Spinal cord (tissue), 10 donors: ENCODE data around the gene CLEC4F. TPM values are rescaled to one million over a fixed set of nuclear protein-coding genes. Genes with fewer than 3 reads are reported as not detected.
"Not testable (repeated sequence)": the region's sequence is repeated elsewhere in the genome, so short reads cannot be mapped to it uniquely, and the experiment has no call there.

ENCODE experiments used
- DNase-seq, 6 donors: peaks; one replicate each; pipeline versions ENCODE4 v3.0.0 to v3.0.0-alpha.2; 2013 to 2015; ENCODE audit warnings: low spot score in 6 of 6, low read depth in 4 of 6
- H3K27ac ChIP-seq: one replicate; pipeline ENCODE4 v1.5.1; 2013; ENCODE audit warnings: low read depth, low read length, control low read depth
- H3K27me3 ChIP-seq: one replicate; pipeline ENCODE4 v1.6.1; 2013; ENCODE audit warnings: low read length; ENCODE audit not compliant: control insufficient read depth, insufficient read depth
- H3K36me3 ChIP-seq: one replicate; pipeline ENCODE4 v1.6.1; 2013; ENCODE audit warnings: low read length; ENCODE audit not compliant: control insufficient read depth, insufficient read depth
- H3K4me1 ChIP-seq: one replicate; pipeline ENCODE4 v1.6.1; 2013; ENCODE audit warnings: low read length; ENCODE audit not compliant: control insufficient read depth, insufficient read depth
- H3K4me3 ChIP-seq: one replicate; pipeline ENCODE4 v1.5.1; 2013; ENCODE audit warnings: low read depth, low read length, control low read depth
- H3K9me3 ChIP-seq: one replicate; pipeline ENCODE4 v1.6.1; 2013; ENCODE audit warnings: low read length; ENCODE audit not compliant: control insufficient read depth, insufficient read depth
- WGBS: methylation state at CpG from one replicate; pipeline ENCODE4 v1.1.5; 2013; ENCODE audit warnings: missing lambda C conversion rate; ENCODE audit not compliant: insufficient coverage; 5-methylcytosine and 5-hydroxymethylcytosine counted together
- polyA plus RNA-seq, 2 donors: library from polyadenylated mRNA; unstranded; fragments of 120-200 nt; gene quantifications; one replicate each; pipeline ENCODE4 v1.2.1, GENCODE V29; 2013; ENCODE audit not compliant: insufficient read length in 2 of 2
- total RNA-seq, 2 donors: library from RNA; depleted of rRNA in 1 of 2; stranded (reverse); fragments of 120-200 nt in 1 of 2; fragments of >200 nt in 1 of 2; gene quantifications; one replicate each; pipeline versions ENCODE4 v1.2.3 to v1.2.4, GENCODE V29; 2013 to 2014
- donor health status: healthy.

Gene CLEC4F
- total and polyA plus RNA-seq, 4 donors = not detected

DNA sequence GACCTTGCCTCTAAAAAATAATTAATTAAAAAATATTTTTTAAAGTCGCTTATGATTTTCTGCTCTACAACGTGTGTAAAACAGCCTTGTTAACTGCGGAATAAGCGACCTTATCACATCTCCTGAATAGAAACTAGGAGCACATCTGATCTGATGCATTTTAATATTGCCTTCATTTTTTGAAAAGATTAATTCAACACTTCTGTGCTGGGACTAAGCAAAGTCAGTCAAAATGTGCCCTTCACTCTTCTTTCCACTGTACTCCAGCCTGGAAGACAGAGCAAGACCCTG lies 12.6 kb downstream of the CLEC4F start:
- no peak overlapping the region for H3K27ac ChIP-seq
- no peaks in the 10 kb centered on the region for H3K36me3 ChIP-seq
- no peaks in the 10 kb centered on the region for H3K9me3 ChIP-seq
- H3K4me3 ChIP-seq = no peak overlapping the region
- H3K4me1 ChIP-seq = no peaks in the 10 kb centered on the region
- WGBS = 100% methylated on average over 3 of the region's 4 CpGs
- DNase-seq = no peak
- no peaks in the 10 kb centered on the region for H3K27me3 ChIP-seq

DNA sequence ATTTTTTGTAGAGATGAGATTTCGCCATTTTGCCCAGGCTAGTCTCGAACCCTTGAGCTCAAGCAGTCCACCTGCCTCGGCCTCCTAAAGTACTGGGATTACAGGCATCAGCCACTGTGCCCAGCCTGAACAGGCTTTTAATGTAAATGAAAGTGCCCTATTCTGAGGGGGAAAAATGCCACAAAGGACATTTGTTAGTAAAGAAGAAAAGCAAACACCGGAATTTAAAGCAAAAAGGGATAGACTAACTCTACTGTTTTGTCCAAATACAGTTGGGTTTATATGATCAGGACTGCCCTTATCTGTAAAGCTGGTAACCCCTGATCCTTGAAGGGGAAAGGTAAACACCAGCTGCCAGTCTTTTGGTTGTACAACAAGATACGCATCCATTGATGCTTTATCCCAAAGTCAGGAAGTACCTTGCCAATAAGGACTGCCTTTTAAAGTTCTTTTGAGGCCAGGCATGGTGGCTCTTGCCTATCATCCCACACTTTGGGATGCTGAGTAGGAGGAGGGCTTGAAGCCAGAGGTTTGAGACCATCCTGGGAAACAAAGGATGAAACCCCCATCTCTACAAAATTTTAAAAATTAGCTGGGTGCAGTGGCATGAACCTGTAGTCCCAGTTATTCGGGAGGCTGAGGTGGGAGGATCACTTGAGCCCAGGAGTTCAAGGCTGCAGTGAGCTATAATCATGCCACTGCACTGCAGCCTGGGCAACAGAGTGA lies 13.1 kb downstream of the CLEC4F start:
- H3K27ac ChIP-seq = no peak overlapping the region
- no peak overlapping the region for H3K4me3 ChIP-seq
- H3K36me3 ChIP-seq = no peaks in the 10 kb centered on the region
- H3K9me3 ChIP-seq = no peaks in the 10 kb centered on the region
- no peak for DNase-seq
- H3K4me1 ChIP-seq = no peaks in the 10 kb centered on the region
- 90% methylated on average over 5 of the region's 6 CpGs for WGBS
- H3K27me3 ChIP-seq = no peaks in the 10 kb centered on the region

DNA sequence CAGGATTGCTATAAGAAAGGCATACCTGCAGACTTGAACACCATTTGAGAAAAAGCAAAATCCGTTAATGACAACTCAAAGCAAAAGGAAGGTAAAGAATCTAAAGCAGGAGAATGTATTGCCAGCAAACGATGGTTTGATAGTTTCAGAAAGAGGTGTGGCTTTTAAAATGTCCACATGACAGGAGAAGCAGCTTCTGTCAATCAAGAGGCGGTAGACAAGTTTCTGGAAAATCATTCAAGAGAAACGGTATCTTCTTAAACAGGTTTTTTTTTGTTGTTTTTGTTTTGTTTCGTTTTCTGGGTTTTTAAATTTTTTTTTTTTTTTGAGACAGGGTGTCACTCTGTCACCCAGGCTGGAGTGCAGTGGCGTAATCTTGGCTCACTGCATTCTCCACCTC lies 13.8 kb downstream of the CLEC4F start:
- Histone ChIP-seq H3K36me3 (no peaks in the 10 kb centered on the region), H3K4me3 (no peak overlapping the region), H3K4me1 (no peaks in the 10 kb centered on the region), H3K27me3 (no peaks in the 10 kb centered on the region), H3K27ac (no peak overlapping the region), H3K9me3 (no peaks in the 10 kb centered on the region)
- DNase-seq = no peak
- 56% methylated on average over 2 of the region's 6 CpGs for WGBS

DNA sequence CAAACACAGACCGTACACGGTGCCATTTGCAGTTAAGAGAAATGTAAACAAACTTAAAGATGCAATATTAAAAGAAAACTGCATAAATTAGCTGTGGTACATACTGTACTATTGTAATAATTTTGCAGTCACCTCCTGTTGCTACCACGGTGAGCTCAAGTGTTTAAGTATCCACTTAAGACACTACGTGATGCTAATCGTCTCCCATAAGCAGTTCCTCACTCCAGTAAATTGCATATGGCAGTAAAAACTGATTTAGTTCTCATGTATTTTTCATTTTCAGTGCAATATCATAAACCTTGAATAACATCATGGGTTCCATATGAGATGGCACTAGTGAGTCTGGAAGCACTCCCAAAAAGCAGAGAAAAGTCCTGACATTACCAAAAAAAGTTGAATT lies 14.4 kb downstream of the CLEC4F start:
- WGBS = no CpG with 5 or more reads among the region's 5 CpGs
- no peaks in the 10 kb centered on the region for H3K36me3 ChIP-seq
- no peaks in the 10 kb centered on the region for H3K4me1 ChIP-seq
- H3K4me3 ChIP-seq = no peak overlapping the region
- peak in 1 of 6 donors; percentile 80 for DNase-seq
- H3K27ac ChIP-seq = no peak overlapping the region
- no peaks in the 10 kb centered on the region for H3K27me3 ChIP-seq
- no peaks in the 10 kb centered on the region for H3K9me3 ChIP-seq

DNA sequence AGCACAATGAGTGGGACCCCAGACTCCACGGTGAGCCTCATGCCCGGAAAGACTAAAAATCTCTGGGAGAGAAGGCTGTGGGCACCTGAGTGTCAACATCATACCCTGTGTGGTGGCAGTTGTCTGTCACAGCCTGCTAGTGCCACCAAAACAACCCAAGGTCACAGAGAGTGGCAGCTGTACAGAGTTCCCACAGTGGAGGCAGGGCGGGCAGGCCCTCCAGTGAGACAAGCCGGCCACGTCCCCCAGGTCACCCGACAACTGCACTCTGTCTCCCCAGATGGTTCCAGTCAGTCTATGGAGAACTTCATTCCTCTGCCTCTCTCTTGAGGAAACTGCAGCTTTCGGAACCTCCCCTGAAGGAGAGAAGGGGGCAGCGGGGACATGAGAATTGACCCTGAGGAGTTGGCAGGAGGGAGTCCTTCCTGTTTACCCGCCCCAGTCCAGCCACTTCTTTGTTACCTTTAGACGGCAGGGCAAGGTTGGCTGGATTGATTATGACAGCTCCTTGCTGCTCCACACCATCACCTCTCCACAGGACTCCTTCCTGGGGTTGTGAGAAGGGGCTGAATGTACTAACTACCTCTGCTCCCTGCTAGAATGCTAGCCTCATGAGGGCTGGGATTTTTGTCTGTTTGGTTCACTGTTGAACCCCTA lies 18.7 kb downstream of the CLEC4F start:
- H3K9me3 ChIP-seq = no peaks in the 10 kb centered on the region
- WGBS = 75% methylated on average over 6 of the region's 10 CpGs
- no peak overlapping the region for H3K27ac ChIP-seq
- H3K4me1 ChIP-seq = no peaks in the 10 kb centered on the region
- no peaks in the 10 kb centered on the region for H3K27me3 ChIP-seq
- H3K4me3 ChIP-seq = no peak overlapping the region
- DNase-seq = no peak
- H3K36me3 ChIP-seq = no peaks in the 10 kb centered on the region

DNA sequence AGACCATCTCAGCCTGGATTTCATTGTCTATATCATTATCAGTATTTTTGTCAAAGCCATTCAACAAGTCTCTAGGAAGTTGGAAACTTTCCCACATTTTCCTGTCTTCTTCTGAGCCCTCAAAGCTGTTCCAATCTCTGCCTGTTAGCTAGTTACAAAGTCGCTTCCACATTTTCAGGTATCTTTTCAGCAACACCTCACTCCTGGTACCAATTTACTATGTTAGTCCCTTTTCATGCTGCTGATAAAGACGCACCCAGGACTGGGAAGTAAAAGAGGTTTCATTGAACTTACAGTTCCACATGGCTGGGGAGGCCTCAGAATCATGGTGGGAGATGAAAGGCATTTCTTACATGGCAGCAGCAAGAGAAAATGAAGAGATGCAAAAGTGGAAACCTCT lies 20.7 kb downstream of the CLEC4F start:
- Histone ChIP-seq H3K36me3 (no peaks in the 10 kb centered on the region), H3K27ac (no peak overlapping the region), H3K4me1 (no peaks in the 10 kb centered on the region), H3K4me3 (no peak overlapping the region), H3K9me3 (no peaks in the 10 kb centered on the region), H3K27me3 (no peaks in the 10 kb centered on the region)
- DNase-seq = no peak
- WGBS = 100% methylated on average over 1 of the region's 2 CpGs

DNA sequence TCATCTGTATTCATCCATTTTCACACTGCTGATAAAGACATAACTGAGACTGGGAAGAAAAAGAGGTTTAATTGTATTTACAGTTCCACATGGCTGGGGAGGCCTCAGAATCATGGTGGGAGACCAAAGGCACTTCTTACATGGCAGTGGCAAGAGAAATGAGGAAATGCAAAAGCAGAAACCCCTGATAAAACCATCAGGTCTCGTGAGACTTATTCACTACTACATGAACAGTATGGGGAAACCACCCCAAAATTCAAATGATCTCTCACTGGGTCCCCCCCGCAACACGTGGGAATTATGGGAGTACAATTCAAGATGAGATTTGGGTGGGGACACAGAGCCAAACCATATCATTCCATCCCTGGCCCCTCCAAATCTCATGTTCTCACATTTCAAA lies 22.4 kb downstream of the CLEC4F start:
- not testable (repeated sequence) for H3K9me3 ChIP-seq
- no CpG with 5 or more reads among the region's 3 CpGs for WGBS

DNA sequence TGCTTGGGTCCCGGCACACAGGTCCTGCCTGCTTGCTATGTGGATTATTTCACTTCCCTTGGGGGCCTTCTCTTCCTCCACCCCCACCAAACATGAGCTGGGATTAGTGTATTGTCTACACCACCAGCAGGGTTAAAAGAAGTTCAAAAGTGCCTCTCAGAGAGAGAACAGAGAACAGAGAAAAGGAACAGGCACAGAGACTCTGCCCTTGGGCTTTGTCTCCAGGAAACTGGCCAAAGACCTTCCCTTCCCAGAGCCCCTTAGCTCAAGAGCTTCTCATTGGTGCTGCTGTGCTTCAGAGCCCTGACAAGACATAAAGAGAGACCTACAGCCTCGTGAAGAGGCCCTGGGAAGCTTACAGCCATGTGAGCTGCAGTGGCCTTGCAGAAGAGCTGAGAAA lies 22.9 kb downstream of the CLEC4F start:
- WGBS = 17% methylated on average over 1 of the region's 2 CpGs
- H3K4me1 ChIP-seq = no peaks in the 10 kb centered on the region
- peaks cover 2% of the 10 kb centered on the region for H3K27me3 ChIP-seq
- DNase-seq = no peak
- no peaks in the 10 kb centered on the region for H3K9me3 ChIP-seq
- no peak overlapping the region for H3K27ac ChIP-seq
- no peak overlapping the region for H3K4me3 ChIP-seq
- H3K36me3 ChIP-seq = no peaks in the 10 kb centered on the region

More for the DNA sequence above, 22.4 kb downstream of the CLEC4F start:
- not testable (repeated sequence) for H3K27ac ChIP-seq, DNase-seq, H3K4me1 ChIP-seq, H3K4me3 ChIP-seq, H3K27me3 ChIP-seq, H3K36me3 ChIP-seq

DNA sequence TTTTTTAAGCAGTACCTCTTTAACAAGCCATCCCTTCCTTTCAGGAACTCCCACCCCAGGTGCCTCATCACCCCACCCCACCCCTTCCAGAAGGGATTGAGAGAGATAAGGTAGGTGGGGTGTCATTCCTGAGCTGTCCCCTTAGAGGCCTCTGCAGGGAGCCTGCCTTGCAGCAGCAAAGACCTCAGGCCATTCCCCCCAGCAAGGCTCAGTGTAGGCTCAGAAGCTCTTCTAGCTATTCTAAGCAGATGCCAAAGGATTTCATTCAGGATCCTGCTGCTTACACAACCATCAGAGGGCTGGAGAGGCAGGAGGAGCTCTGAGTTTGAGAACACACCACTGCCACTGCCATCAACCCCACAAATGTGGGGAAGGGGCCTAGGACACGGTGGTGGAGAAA lies 24.1 kb downstream of the CLEC4F start:
- DNase-seq = no peak
- Histone ChIP-seq H3K9me3 (no peaks in the 10 kb centered on the region), H3K4me3 (no peak overlapping the region), H3K4me1 (no peaks in the 10 kb centered on the region), H3K27me3 (peaks cover 12% of the 10 kb centered on the region), H3K36me3 (no peaks in the 10 kb centered on the region), H3K27ac (no peak overlapping the region)
- 50% methylated on average over 1 of the region's 1 CpG for WGBS
